Measurements from ENCODE around the gene RSBN1.

The RSBN1 gene

DNA sequence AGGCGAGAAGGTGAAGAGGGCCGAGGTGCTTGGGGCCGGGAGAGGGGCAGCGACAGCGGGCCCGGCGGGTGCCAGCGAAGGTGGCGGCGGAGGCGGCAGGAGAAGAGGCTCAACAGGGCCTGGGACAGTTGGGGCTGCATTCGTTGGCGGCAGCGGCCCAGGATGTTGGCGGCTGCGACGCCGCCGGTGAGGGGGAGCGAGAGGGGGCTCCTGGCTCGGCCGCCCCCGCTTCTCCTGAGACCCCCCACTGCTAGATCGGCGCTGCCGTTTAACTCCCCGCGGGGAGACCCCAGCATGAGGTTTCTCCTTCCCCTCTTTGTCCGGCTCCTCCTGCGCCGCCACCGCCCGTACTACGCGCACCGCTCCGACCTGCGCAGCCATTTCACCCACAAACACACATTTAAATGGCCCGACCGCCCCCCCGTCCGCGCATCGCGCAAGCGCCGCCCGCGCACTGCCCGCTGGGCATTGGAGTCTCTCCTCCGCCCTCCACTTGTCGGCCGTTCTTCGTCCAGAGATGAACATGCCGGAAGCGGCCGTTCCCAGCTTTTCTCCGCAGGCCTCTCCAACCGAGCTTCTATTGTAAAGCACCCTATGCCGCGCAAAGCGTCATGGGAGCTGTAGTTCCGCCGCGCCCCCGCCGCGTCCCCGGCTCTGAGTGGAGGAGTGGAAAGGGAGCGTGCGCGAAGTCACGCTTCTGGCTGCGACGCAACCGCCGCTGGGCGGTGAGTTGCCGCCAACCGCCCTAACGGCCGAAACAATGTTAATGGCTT, at the start of gene RSBN1:
RSBN1 (minus strand) TSS at position 589 of the 773 bp plus-strand sequence; CDS start at position 525, 64 bp downstream.
- TF ChIP-seq, protein P1, sequence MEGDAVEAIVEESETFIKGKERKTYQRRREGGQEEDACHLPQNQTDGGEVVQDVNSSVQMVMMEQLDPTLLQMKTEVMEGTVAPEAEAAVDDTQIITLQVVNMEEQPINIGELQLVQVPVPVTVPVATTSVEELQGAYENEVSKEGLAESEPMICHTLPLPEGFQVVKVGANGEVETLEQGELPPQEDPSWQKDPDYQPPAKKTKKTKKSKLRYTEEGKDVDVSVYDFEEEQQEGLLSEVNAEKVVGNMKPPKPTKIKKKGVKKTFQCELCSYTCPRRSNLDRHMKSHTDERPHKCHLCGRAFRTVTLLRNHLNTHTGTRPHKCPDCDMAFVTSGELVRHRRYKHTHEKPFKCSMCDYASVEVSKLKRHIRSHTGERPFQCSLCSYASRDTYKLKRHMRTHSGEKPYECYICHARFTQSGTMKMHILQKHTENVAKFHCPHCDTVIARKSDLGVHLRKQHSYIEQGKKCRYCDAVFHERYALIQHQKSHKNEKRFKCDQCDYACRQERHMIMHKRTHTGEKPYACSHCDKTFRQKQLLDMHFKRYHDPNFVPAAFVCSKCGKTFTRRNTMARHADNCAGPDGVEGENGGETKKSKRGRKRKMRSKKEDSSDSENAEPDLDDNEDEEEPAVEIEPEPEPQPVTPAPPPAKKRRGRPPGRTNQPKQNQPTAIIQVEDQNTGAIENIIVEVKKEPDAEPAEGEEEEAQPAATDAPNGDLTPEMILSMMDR (IDR thresholded peaks at IDR 0.05; ENCODE audit: borderline replicate concordance, insufficient read depth, low read depth, low read length), result no peak

DNA sequence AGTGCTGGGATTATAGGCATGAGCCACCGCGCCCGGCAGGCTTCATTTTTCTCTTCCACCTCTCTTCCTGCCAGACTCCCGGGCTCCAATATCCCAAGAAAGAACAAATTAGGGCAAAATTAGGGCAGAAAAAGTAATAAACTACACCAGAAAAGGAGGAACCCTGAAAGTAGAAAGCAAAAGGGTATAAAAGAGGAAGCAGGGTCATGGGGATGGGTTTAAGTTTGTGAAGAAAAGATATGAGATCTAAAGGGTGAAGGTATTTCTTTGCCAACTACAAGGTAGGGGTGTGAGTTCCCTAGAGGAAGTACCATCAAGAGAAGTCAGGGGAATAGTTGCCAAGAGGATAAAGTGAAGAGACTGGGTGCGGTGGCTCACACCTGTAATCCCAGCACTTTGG, 49.4 kb upstream of the RSBN1 start:
- TF ChIP-seq, protein P1 (IDR thresholded peaks at IDR 0.05; ENCODE audit: borderline replicate concordance, insufficient read depth, low read depth, low read length), result no peak
- H3K4me3 ChIP-seq (ENCODE audit: low read depth, low read length), result no peak overlapping the region

More for the DNA sequence above, at the start of gene RSBN1:
- H3K4me3 ChIP-seq (ENCODE audit: low read depth, low read length), result peak within 1 kb of the TSS; percentile 77

DNA sequence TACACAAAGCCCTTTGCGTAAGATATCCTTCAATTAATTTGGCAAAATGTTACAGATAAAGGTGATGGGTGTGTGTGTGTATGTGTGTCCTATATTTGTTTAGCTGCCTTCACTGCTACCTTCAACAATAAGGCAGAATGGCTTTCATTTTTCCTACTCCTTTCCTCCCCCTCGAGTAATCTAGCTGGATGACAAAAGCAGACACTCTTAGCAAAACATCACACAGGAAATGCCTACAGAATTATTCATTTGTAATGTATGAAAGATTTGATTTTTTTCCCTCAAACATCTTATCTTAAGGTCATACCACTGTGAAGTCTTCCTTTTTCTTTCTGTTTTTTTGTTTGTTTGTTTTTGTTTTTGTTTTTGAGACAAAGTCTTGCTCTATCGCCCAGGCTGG, 48.6 kb upstream of the RSBN1 start:
- TF ChIP-seq, protein P1 (IDR thresholded peaks at IDR 0.05; ENCODE audit: borderline replicate concordance, insufficient read depth, low read depth, low read length), result no peak
- no peak overlapping the region for H3K4me3 ChIP-seq (ENCODE audit: low read depth, low read length)

DNA sequence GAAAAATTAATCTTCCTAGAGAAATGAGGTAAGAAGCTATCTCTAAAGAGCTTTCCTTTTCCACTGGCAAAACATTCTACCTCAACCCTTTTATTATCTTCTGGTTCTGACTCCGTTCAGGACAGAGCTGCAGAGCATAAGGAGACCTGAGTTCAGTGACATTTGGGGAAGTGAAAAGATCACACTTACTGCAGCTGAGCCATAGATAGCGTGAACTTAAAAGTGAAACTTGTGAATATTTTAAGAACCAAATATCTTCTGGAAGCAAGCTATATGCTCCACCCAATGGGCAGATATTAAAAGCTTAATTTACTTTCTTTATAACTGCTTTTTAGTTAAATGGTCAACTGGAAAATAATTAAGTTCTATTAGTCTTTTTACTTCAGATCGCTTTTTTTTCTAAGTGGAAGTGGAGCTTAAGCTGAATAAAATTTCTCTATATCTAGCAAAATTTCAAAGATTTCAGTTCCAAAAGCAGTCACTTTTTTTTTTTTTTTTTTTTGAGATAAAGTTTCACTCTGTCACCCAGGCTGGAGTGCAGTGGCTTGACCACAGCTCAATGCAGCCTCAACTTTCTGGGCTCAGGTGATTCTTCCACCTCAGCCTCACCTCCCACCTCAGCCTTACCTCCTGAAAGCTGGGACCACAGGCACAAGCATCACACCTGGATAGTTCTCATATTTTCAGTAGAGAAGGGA, 47.4 kb upstream of the RSBN1 start:
- TF ChIP-seq, protein P1 (IDR thresholded peaks at IDR 0.05; ENCODE audit: borderline replicate concordance, insufficient read depth, low read depth, low read length), result no peak
- H3K4me3 ChIP-seq (ENCODE audit: low read depth, low read length), result peak overlapping the region; percentile 4

DNA sequence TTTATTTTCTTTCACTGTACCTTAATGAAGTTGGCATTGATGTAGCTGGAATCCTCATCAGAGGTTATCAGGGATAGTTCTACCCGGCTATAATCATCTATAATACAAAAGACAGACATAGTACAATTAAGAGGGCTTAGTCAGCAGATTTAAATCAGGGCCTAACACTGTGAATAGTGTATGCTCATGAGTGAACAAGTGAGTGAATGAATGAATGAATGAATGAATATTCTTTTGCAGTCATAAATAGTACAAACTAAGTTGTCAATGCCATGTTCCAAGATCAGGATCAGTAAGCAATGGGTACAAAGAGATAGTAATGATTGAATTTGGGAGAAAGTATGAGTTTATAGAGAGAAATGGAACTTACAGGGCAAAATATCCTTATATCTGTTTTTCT, 46.7 kb upstream of the RSBN1 start:
- no peak overlapping the region for H3K4me3 ChIP-seq (ENCODE audit: low read depth, low read length)
- TF ChIP-seq, protein P1 (IDR thresholded peaks at IDR 0.05; ENCODE audit: borderline replicate concordance, insufficient read depth, low read depth, low read length), result no peak

DNA sequence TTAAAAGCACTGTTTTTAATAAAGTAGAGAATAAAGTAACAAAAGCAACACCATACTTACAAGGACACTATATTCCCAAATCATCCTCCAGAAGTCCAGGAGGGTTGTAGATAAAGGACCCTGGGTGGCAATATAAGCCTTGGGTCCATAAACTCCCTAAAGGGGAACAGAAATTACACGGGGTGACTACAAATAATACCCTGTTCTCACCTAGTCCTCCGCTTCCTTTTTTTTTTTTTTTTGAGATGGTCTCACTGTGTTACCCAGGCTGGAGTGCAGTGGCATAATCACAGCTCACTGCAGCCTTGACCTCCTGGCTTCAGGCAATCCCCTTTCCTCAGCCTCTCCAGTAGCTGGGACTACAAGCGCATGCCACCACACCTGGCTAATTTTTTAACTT, 46.1 kb upstream of the RSBN1 start:
- no peak overlapping the region for H3K4me3 ChIP-seq (ENCODE audit: low read depth, low read length)
- TF ChIP-seq, protein P1 (IDR thresholded peaks at IDR 0.05; ENCODE audit: borderline replicate concordance, insufficient read depth, low read depth, low read length), result no peak

Data from GM12875 (cell line).